KMS-11 (cell line): ENCODE measurements around the gene ABCB9.

ENCODE experiments used
- H2AFZ ChIP-seq: fragments of 200-600 bp; sonication (generic); 2 replicates; pipeline ENCODE4 v1.6.1; 2016; ENCODE audit warnings: antibody characterized with exemption, mixed run types, low read depth
- H3K27ac ChIP-seq: fragments of 200-600 bp; sonication (generic); 2 replicates; pipeline ENCODE4 v1.6.1; 2016; ENCODE audit warnings: mild to moderate bottlenecking, mixed run types
- H3K27me3 ChIP-seq: fragments of 200-600 bp; sonication (generic); 2 replicates; pipeline ENCODE4 v1.6.1; 2017; ENCODE audit warnings: mild to moderate bottlenecking, low read depth, mixed run types, moderate library complexity; ENCODE audit not compliant: insufficient read depth
- H3K36me3 ChIP-seq: fragments of 200-600 bp; sonication (generic); 2 replicates; pipeline ENCODE4 v1.6.1; 2017; ENCODE audit warnings: mild to moderate bottlenecking, mixed run types; ENCODE audit not compliant: insufficient read depth
- H3K4me1 ChIP-seq: fragments of 200-600 bp; sonication (generic); 2 replicates; pipeline ENCODE4 v1.6.1; 2016; ENCODE audit warnings: mild to moderate bottlenecking, low read depth, mixed run types; ENCODE audit not compliant: poor library complexity, severe bottlenecking
- H3K4me2 ChIP-seq: fragments of 200-600 bp; sonication (generic); 2 replicates; pipeline ENCODE4 v1.7.0; 2016; ENCODE audit warnings: mild to moderate bottlenecking, mixed run types
- H3K4me3 ChIP-seq: fragments of 200-600 bp; sonication (generic); IDR thresholded peaks from 2 replicates; pipeline ENCODE4 v1.6.1; 2017; ENCODE audit warnings: low read depth, low read length, mixed read lengths; ENCODE audit not compliant: insufficient read depth
- H3K79me2 ChIP-seq: fragments of 200-600 bp; sonication (generic); 2 replicates; pipeline ENCODE4 v1.6.1; 2016; ENCODE audit warnings: low read depth, mixed run types; ENCODE audit not compliant: insufficient read depth
- H3K9ac ChIP-seq: fragments of 200-600 bp; sonication (generic); 2 replicates; pipeline ENCODE4 v1.6.1; 2016; ENCODE audit warnings: mild to moderate bottlenecking, mixed run types
- H4K20me1 ChIP-seq: fragments of 200-600 bp; sonication (generic); 2 replicates; pipeline ENCODE4 v1.6.1; 2016; ENCODE audit warnings: mild to moderate bottlenecking, mixed run types; ENCODE audit not compliant: insufficient read depth
- CTCF ChIP-seq: fragments of 200-600 bp; sonication (generic); conservative IDR thresholded peaks from 2 replicates; pipeline ENCODE4 v1.6.1; 2017; ENCODE audit warnings: low read depth, mild to moderate bottlenecking, antibody characterized with exemption, low read length, moderate library complexity, mixed read lengths

Gene ABCB9

GRCh38 chr12:122920687-122921086 lies 45.6 kb downstream of the ABCB9 start:
- Histone ChIP-seq H3K27me3 (no peaks in the 10 kb centered on the region), H3K79me2 (no peaks in the 10 kb centered on the region), H3K4me3 (no peak overlapping the region), H3K4me1 (peaks cover 24% of the 10 kb centered on the region), H3K36me3 (no peaks in the 10 kb centered on the region), H3K27ac (no peak overlapping the region), H3K4me2 (no peak overlapping the region), H2AFZ (no peak overlapping the region), H3K9ac (no peak overlapping the region), H4K20me1 (no peaks in the 10 kb centered on the region)
- no peak for TF ChIP-seq CTCF

GRCh38 chr12:122918827-122919226 lies 47.4 kb downstream of the ABCB9 start:
- H3K36me3 ChIP-seq, result no peaks in the 10 kb centered on the region
- TF ChIP-seq CTCF, result no peak
- no peak overlapping the region for H2AFZ ChIP-seq
- H3K79me2 ChIP-seq, result no peaks in the 10 kb centered on the region
- H3K27me3 ChIP-seq, result no peaks in the 10 kb centered on the region
- H3K27ac ChIP-seq, result no peak overlapping the region
- no peak overlapping the region for H3K4me2 ChIP-seq
- H4K20me1 ChIP-seq, result no peaks in the 10 kb centered on the region
- no peak overlapping the region for H3K4me3 ChIP-seq
- no peak overlapping the region for H3K9ac ChIP-seq
- H3K4me1 ChIP-seq, result peaks cover 6% of the 10 kb centered on the region

- H3K79me2 ChIP-seq, result no peaks in the 10 kb centered on the region
- no peak overlapping the region for H3K9ac ChIP-seq
- H3K4me1 ChIP-seq, result peaks cover 6% of the 10 kb centered on the region
- no peaks in the 10 kb centered on the region for H3K36me3 ChIP-seq
- H3K4me3 ChIP-seq, result no peak overlapping the region
- no peaks in the 10 kb centered on the region for H3K27me3 ChIP-seq
- H3K4me2 ChIP-seq, result no peak overlapping the region
- no peaks in the 10 kb centered on the region for H4K20me1 ChIP-seq
- H3K27ac ChIP-seq, result no peak overlapping the region
- no peak overlapping the region for H2AFZ ChIP-seq
- no peak for TF ChIP-seq CTCF
Observed at GRCh38 chr12:122917507-122918121, 48.6 kb downstream of the ABCB9 start.

GRCh38 chr12:122909442-122910288 lies 56.6 kb downstream of the ABCB9 start:
- Histone ChIP-seq H3K9ac (no peak overlapping the region), H3K4me1 (no peaks in the 10 kb centered on the region), H2AFZ (no peak overlapping the region), H3K27ac (no peak overlapping the region), H3K4me3 (no peak overlapping the region), H3K27me3 (no peaks in the 10 kb centered on the region), H3K36me3 (no peaks in the 10 kb centered on the region), H3K4me2 (no peak overlapping the region), H3K79me2 (no peaks in the 10 kb centered on the region), H4K20me1 (no peaks in the 10 kb centered on the region)
- no peak for TF ChIP-seq CTCF
